ENCODE measurements around the gene DIPK2A.

Gene DIPK2A

GRCh38 chr3:143974271-143975238 lies 2.9 kb downstream of the DIPK2A start:
- DNase-seq (ENCODE audit: low read depth in 2 of 2) = no peak

- DNase-seq (ENCODE audit: low read depth in 2 of 2) = no peak
These were observed 4.0 kb downstream of the DIPK2A start for GRCh38 chr3:143975554-143976152.

- no peak for DNase-seq (ENCODE audit: low read depth in 2 of 2)
These were observed 6.0 kb downstream of the DIPK2A start for GRCh38 chr3:143977341-143978262.

GRCh38 chr3:143978263-143978631 lies 6.6 kb downstream of the DIPK2A start:
- DNase-seq (ENCODE audit: low read depth in 2 of 2) = no peak

GRCh38 chr3:143979041-143979440 lies 7.4 kb downstream of the DIPK2A start:
- no peak for DNase-seq (ENCODE audit: low read depth in 2 of 2)

- DNase-seq (ENCODE audit: low read depth in 2 of 2) = no peak
These were observed 8.2 kb downstream of the DIPK2A start for GRCh38 chr3:143979813-143980212.

GRCh38 chr3:143988306-143988705 lies 16.7 kb downstream of the DIPK2A start:
- no peak for DNase-seq (ENCODE audit: low read depth in 2 of 2)

- no peak for DNase-seq (ENCODE audit: low read depth in 2 of 2)
These were observed 17.8 kb downstream of the DIPK2A start for GRCh38 chr3:143989461-143989860.

- no peak for DNase-seq (ENCODE audit: low read depth in 2 of 2)
These were observed 20.1 kb downstream of the DIPK2A start for GRCh38 chr3:143991713-143992112.

- DNase-seq (ENCODE audit: low read depth in 2 of 2) = no peak
These were observed 26.6 kb downstream of the DIPK2A start for GRCh38 chr3:143998266-143998665.

GRCh38 chr3:144003051-144003450 lies 31.4 kb downstream of the DIPK2A start:
- no peak for DNase-seq (ENCODE audit: low read depth in 2 of 2)

- DNase-seq (ENCODE audit: low read depth in 2 of 2) = no peak
These were observed 38.7 kb downstream of the DIPK2A start for GRCh38 chr3:144010371-144010770.

GRCh38 chr3:144011251-144011799 lies 39.7 kb downstream of the DIPK2A start:
- DNase-seq (ENCODE audit: low read depth in 2 of 2) = no peak

- no peak for DNase-seq (ENCODE audit: low read depth in 2 of 2)
These were observed 43.5 kb downstream of the DIPK2A start for GRCh38 chr3:144015133-144015532.

- DNase-seq (ENCODE audit: low read depth in 2 of 2) = no peak
These were observed 47.2 kb downstream of the DIPK2A start for GRCh38 chr3:144018776-144019175.

Data from stimulated activated CD8-positive, alpha-beta memory T cell treated with anti-CD3 and anti-CD28 coated beads, Interleukin-7, amount 100 ng/mL, for 1 hour (primary cell).